GM04504 (cell line): ENCODE measurements around the gene TOMM6.

Source experiments
- DNase-seq: peaks from one replicate; pipeline ENCODE4 v3.0.0-alpha.2; 2012; ENCODE audit warnings: low read depth

The TOMM6 gene

DNA sequence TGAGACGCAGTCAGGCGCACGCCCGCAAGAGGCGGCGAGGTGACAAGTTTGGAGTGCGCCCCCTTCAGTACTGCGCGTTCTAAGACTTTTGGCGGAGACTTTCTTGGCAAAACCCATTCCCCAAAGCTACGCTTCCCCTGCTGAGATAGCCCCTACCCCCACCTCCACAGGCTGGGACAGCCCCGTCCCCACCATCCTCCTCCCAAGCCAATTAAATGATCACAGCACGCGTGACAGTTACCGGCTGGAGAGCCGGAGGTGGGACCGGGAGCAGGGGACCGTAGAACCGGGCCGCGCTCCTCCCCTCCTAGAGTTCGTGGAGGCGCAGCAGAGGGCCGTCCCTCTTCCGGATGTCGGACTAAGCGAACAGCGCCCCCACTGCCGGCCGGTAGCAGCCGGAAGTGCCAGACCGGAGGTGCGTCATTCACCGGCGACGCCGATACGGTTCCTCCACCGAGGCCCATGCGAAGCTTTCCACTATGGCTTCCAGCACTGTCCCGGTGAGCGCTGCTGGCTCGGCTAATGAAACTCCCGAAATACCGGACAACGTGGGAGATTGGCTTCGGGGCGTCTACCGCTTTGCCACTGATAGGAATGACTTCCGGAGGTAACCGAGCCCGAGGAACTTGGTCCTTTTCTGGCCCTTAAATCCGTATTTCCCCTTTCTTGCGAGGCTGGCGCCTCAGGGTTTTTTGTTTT is at the start of gene TOMM6:
Gene TOMM6 (plus strand): TSS at position 476 of the 699 bp plus-strand sequence. CDS start 4 bp downstream, at position 480.
- DNase-seq = peak; percentile 85

DNA sequence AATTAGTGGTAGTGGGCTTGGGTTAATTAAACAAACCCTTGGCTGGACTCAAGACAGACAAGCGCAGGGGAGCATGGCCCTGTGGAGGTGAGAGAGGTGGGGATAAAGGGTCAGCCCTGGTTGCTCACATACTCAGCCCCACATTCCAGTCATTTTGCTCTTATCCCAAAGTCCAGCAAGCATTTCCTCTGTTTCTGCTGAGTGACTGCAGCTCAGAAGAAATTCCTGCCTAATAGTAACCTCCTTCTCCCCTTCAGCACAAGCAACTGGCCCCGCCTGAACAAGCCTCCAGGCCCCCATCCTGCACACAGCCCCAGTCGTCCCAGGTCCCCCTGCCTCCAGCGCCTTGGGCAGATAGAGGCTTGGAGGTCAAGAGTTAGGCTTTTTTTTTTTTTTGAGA is 48.5 kb upstream of the TOMM6 start:
- DNase-seq = no peak

DNA sequence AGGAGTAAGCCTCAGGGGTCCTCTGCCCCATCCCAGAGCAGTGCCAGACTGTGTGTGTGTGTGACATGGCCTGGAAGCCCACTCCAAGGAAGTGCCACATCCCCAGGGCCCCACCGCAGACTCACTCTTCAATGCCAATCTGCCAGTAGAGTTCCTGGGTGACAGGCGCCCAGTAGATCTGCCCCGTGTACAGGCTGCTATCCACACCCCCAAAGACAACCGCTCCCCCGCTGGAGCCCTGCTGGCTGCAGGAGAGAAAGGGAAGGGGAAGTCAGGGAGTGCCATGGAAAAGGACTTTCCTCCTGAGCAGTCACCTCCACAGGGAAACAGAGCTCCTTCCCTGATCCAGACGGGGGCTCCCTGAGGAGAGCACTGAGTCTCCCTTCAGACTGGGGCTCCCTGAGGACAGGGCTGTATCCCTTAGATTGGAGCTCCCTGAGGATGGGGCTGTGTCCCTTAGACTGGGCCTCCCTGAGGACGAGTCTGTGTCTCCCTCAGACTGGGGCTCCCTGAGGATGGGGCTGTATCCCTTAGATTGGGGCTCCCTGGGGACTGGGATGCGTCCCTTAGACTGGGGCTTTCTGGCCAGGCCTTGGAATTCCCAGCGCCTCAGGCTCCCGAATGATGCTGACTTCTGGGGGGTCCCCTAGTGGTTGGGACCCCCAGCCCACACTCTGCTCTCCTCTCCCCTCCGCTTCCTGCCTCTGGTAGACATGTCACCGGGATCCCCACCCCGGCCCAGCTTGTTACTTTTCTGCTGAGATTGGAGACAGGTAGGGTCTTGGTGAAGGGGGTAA is 46.9 kb upstream of the TOMM6 start:
- no peak for DNase-seq

DNA sequence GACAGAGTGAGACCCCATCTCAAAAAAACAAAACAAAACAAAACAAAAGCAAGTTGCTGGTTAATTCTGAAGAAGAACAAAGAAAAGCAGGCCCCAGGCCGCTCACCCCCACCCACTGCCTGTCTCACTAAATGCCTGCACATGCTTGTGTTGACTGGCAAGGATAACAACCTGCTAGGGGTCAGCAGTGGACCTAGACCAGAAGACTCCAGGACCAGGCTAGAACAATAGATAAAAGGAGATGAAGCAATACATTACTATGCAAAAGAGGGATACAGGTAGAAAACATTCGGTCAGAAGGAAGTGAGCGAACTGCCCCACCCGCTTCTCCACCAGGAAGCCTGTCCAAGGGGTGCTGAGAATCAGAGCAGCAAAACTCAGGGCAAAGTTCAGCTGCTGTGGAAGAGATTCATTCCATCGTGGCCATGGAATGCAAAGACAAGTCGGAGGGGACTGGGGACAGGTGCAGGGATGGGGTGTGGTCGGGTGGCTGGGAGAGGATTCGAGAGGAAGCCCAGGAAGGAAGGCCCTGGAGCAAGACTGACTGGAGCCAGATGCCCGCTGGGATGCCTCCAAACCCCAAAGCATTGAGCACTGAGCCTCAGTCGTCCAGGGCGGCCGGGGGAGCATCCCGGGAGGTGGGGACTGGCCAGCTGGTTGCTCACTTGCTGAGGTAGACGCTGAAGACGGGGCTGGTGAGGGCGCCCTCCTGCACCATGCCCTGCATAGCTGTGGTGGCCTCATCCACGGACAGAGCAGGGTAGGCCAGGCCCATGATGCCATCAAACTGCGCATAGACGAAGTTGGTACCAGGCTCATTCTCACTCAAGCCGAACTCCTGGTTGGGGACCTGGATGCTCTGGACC is 45.6 kb upstream of the TOMM6 start:
- DNase-seq = no peak

DNA sequence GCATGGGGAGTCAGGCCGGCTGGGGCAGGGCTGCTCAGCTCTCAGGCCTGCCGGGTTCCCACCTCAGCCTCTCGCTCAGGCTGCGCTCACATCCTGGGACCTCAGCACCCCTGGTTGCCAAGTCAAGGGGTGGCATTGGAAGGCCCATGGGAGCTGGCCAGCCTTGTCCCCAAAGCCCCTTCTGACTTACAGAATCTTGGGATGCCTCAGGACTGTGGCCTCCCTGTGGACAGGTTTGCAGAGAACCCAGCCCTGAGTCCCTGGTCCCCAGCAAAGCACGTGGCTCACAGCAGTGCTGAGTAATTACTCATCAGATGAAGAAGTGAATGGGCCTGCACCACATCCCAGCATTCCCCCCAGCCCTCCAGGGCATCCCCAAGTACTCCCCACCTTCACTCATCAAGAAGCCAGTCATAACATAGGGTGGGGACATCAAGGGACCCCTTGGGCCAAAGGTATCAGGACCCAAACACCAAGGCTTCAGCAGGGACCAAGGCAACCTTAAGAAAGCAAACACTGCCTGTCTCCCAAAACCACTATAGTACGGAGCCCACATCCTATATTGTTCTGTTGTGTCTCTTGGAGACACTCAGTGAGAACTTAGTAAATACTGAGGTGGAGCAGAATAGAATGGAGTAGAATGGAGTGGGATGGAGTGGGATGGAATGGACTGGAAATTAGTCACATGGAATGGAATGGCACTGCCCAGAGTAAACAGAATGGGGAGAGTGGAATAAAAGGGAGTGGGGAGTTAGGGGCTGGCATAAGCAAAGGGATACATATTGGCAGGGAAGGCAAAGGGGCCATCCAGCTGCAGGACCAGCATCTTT is 43.9 kb upstream of the TOMM6 start:
- no peak for DNase-seq

DNA sequence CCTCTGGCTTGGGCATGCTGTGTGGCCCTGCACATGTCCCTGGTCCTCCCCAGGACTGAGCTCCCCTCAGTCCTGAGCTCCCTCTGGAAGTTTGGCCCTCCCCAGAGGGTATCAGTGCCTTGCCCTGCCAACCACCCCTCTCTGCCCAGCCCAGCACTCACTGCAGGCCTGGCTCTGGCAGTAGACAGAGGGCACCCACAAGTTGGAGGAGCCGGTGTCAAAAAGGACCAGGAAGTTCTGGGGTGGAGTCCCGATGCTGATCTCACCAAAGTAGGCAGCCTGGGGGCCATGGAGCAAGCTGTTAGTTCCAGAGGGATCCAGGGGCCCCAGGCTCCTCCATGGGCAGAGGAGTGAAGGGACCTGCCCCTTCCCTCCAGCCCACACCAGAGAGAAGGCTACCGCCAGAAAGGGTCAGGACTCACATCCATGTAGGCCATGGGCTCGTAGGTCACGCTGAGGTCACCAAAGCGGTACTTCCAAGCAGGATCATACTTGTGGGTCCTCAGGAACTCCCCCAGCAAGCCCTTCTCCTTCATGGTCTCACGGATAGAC is 43.2 kb upstream of the TOMM6 start:
- no peak for DNase-seq

DNA sequence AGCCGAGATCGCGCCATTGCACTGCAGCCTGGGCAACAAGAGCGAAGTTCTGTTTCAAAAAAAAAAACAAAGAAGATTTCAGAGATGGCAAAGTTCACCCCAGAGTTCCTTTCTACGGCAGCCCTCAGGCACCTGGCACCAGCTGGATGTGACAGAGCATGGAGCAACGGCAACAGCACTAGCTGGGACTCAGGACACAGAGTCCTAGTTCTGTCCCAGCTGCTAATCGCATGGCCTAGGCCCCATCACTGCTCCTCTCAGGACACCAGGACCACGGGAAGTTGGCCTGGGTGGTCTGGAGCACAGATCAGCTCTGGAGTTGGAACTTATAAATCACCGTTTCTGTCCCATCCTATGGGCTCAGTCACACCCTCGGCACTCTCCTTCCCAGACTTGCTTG is 41.4 kb upstream of the TOMM6 start:
- DNase-seq = no peak

DNA sequence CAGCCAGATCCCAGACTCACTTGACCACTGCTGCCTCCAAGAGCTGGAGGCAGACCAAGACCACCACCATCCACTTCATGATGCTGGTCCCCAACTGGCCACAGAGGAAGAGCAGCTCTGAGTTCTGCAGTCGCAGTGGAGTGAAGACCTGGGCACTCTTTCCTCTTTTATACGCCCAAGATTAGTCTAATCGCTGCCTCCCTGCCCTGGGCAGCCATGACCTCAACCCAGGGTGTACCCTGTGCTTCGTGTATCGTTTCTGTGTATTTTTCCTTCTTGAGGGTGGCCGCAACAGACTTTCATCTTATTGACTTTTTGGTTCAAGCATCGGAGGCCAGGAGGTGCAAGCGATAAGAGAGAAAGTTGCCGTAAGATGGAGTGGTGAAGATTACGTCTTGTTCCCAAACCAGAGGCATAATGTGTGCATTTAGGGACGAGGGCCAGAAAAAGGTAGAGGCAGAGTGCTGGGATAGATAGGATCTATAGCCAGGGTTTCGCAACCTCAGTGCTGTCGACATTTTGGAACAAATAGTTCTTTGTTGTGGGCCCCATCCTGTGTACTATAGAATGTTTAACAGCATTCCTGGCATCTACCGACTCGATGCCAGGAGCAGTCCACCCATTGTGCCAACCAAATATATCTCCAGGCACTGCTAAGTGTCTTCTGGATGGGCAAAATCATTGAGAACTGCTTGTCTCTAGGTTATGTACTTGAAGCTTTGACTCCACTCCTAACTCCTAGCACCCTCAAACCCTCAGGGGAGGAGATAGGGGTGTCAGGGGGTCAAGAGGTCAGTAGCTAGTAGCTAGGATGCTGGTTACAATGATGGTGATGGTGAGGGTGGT is 40.0 kb upstream of the TOMM6 start, which contains the start of gene PGC:
Gene PGC (minus strand): TSS at position 142 of the 846 bp plus-strand sequence. CDS start 63 bp downstream, at position 79.
- DNase-seq = no peak

DNA sequence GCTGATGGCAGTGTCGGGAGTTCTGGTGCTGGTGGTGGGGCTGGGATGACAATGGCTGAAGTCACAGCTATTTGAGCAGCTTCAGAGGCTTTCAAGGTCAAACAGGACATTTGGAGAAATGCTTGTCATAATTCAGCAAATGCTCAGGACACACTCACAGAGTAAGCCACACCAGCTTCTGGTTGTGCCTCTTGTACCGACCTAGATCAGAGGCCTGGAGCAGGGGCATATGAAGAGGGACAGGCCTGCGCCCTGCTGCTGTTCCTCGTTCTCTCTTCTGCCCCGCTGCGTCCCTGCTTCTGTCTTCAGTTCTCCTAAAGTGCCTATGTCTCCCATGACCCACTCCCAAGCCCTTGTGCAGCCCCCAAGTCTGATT is 39.4 kb upstream of the TOMM6 start:
- DNase-seq = no peak

DNA sequence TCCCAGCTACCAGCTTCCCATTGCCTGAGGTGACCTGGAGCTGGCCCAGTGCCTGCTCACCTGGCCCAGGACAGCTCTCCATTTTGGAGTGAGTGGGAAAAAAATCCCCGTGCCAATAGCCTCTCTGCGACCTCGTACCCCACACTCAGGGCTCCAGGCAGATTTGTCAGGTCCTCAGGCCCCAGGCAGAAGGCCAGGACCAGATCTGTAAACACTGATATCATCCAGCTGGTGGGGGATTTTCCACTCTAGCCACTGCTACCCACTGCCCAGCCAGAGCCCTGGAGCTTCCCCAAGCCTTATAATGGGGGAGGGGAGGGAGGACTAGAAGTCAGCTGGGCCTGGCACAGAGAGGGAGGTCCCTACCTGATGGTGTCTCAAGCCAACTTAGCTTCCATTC is 39.0 kb upstream of the TOMM6 start:
- DNase-seq = no peak

DNA sequence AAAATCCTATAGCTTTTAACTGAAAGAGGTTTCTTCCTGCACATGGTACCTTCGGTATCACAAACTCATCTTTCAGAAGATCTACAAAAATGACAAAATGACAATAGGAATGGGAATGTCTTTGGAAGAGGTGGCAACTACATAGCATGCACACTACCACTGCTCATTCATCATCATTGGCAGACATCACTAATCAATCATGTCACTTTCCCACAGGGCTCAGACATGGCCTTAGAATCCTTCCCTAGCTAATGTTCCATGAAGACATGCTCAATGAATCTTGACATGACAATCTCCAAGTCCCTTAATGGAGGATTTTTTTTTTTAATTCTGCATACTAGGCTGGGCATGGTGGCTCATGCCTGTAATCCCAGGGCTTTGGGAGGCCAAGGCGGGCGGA is 37.1 kb upstream of the TOMM6 start:
- no peak for DNase-seq

DNA sequence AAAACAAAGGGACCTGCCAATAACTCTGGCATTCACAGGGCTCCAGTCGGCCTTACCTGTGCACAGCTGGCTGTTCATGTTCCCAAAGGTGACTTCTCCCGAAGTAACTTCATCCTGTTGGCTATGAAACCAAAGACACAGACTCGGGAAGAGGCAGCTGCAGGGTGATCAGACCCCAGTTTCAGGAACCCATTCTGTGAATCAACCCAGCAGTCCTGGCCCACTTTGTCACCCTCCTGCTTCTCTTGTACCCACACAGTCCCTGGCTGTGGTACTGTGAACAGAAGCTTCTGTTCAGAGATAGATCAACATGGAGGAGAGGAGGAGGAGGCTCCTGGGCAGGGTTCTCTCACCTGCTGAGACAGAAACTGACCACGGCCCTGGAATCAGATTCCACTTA is 31.6 kb upstream of the TOMM6 start:
- no peak for DNase-seq

DNA sequence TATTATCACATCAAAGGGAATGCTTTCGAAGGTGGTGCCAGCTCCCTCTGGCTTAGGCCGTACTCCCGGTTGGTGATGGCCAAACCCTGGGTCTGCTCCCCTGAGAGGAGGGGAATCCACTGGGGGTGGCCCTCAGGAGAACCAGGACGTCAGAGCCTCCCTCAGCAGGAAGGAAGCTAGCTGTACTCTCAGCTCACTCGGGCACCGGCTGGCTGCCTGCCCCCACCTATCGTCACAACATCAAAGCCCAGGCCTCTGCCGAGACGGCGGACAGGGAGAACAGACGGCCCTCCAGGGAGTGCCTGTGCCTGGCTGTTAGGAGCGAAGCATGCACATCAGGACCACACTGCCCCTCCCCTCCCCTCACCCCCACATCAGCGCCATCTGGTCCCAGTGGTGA is 31.1 kb upstream of the TOMM6 start:
- no peak for DNase-seq

DNA sequence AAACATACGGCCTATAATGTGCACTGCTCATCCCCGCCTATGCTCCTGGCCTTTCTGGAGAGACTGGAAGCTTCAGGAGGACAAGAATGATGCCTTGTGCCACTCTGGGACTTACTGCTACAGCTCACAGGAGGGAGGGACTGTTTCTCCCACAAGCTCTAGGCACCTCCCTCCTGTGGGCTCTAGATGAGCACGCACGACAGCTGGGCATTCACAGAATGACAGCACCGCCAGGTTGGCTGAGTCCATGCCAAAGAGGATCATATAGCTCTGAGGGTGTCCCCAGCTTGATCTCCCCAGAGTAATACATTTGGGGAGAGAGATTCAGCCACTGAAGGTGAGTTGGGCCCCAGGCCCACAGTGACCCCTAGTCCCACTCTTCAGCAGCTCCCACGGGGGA is 30.2 kb upstream of the TOMM6 start:
- no peak for DNase-seq

DNA sequence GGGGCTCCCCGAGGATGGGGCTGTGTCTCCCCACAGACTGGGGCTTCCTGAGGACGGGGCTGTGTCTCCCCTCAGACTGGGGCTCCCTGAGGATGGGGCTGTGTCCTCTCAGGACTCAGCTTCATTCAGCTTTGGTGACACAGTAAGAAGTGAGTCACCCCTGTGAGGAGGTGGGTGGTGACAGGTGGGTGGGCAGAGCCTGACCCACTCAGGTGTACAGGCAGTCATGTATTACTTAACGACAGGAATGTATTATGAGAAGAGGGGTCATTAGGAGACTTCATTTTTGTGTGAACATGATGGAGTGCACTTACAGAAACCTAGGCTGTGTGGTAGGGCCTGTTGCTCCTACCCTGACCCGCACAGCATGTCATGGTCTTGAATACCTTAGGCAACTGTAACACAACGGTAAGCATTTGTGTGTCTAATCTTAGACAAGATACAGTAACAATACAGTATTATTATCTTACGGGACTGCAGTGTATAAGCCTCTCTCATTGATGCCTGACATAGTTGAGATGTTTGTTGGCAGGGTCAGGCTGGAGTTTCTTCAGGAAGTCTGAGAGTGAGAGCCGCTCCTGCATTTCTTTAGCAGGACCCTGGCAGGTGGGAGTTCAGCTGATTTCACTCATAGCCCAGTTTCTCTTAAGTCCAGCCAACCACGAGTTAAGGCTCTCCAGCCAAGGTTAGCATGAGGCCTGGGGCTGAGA is 29.4 kb upstream of the TOMM6 start:
- DNase-seq = no peak

DNA sequence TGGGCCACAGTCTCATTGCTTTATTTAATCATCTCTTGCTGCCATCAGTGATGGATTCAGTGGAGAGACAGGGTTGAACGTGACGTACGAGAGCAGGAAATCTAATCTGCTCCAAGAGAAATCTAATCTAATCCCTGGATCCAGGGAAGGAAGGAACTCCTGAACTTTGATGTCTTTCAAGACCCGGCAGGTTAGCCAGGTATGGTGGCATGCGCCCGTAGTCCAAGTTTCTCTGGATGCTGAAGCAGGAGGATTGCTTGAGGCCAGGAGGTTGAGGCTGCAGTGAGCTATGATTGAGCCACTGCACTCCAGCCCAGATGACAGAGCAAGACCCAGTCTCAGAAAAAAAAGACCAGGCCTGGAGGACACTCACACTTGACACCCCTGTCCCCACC is 28.9 kb upstream of the TOMM6 start:
- no peak for DNase-seq

DNA sequence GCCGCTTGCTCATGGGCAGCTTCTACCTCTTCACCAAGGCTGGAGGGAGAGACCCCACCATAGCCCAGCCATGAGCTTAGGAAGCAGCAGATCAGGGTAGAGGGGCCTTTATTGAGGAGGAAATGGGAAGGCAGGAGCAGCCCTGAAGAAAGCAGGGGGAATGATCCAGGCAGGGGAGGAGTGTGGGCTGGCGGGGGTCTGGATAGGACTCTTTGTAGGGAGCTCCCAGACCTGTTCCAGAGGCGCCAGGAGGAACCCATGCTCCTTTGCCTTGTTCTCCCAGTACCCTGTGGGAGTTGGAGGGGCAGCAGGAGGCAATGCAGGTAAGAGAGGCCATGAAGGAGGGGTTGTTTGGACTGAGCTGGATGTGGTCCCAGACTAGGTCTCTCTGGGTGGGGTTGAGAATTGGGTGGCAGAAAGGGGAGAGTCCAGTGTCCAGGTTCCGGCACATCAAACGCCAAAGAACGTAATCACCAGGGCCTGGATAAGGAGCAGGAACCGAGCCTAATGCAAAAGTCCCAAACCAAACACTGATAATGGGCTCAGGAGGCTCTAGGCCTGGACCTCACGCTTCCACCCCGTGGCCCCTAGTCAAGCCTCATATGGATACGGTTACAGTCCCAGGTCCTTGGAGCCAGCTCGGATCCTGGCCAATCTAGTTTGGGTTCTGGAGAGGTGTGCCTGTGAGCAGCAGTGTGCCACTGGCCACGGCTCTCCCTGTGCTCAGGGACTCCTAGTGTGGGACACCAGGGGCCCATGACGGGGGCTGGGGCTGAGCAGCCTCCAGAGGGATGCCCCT is 28.2 kb upstream of the TOMM6 start:
- no peak for DNase-seq

DNA sequence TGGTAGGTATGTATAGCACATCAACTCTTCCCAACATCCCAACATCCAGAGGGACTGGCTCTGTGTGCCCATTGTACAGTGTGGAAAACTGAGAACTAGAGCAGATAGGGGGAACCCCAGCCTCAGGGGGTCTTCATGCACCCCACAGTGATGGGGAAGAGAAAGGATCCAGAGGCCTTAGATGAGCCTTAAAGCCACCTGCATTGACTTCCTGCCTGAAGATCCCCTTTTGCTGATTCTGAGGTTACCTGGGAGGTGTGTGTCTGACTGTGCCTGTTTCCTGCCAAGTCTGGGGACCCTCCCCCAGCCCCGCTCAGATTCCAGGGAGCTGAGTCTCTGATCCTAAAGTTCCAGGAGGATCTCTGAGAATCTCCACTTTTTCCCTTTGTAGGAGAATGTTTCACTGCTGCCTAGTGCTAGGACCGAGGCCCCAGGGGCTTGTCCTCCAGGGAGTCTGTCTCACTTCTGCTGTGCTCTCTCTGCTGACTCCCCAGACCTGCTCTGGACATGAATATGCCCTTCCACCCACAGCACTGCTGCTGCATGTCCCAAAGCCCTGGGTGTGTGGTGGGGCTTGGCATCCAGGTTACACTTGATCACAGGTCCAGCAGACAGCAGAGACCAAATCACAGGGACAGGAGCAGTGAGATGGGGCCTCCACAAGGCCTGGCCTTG is 27.5 kb upstream of the TOMM6 start:
- no peak for DNase-seq
